ENCODE measurements around the gene LSP1. TPM values are rescaled to one million over a fixed set of nuclear protein-coding genes. Genes with fewer than 3 reads are reported as not detected.

Gene LSP1
- total RNA-seq, 1 donor from 2014 or later, result 2.5 TPM

- Mint-ChIP-seq H3K9me3 (ENCODE audit: unreplicated experiment) (peaks cover 5% of the 10 kb centered on the region), H3K27me3 (ENCODE audit: unreplicated experiment) (no peaks in the 10 kb centered on the region), H3K4me1 (ENCODE audit: low read depth, unreplicated experiment) (no peaks in the 10 kb centered on the region), H3K4me3 (ENCODE audit: unreplicated experiment) (no peak overlapping the region), H3K27ac (ENCODE audit: unreplicated experiment) (no peak overlapping the region), H3K36me3 (ENCODE audit: unreplicated experiment) (no peaks in the 10 kb centered on the region)
- no peak for DNase-seq
- no peak for TF ChIP-seq CTCF (IDR thresholded peaks at IDR 0.05; ENCODE audit: partially characterized antibody, unreplicated experiment)
These were observed 68.2 kb downstream of the LSP1 start for GRCh38 chr11:1920909-1921573.

GRCh38 chr11:1921574-1922141 lies 68.8 kb downstream of the LSP1 start:
- H3K27me3 Mint-ChIP-seq (ENCODE audit: unreplicated experiment), result peaks cover 2% of the 10 kb centered on the region
- no peaks in the 10 kb centered on the region for H3K36me3 Mint-ChIP-seq (ENCODE audit: unreplicated experiment)
- H3K4me1 Mint-ChIP-seq (ENCODE audit: low read depth, unreplicated experiment), result no peaks in the 10 kb centered on the region
- H3K4me3 Mint-ChIP-seq (ENCODE audit: unreplicated experiment), result no peak overlapping the region
- peaks cover 5% of the 10 kb centered on the region for H3K9me3 Mint-ChIP-seq (ENCODE audit: unreplicated experiment)
- no peak for DNase-seq
- H3K27ac Mint-ChIP-seq (ENCODE audit: unreplicated experiment), result no peak overlapping the region
- TF ChIP-seq CTCF (IDR thresholded peaks at IDR 0.05; ENCODE audit: partially characterized antibody, unreplicated experiment), result no peak

- no peak for DNase-seq
- Mint-ChIP-seq H3K27me3 (ENCODE audit: unreplicated experiment) (peaks cover 2% of the 10 kb centered on the region), H3K27ac (ENCODE audit: unreplicated experiment) (no peak overlapping the region), H3K4me3 (ENCODE audit: unreplicated experiment) (no peak overlapping the region), H3K9me3 (ENCODE audit: unreplicated experiment) (peaks cover 5% of the 10 kb centered on the region), H3K4me1 (ENCODE audit: low read depth, unreplicated experiment) (no peaks in the 10 kb centered on the region), H3K36me3 (ENCODE audit: unreplicated experiment) (no peaks in the 10 kb centered on the region)
- no peak for TF ChIP-seq CTCF (IDR thresholded peaks at IDR 0.05; ENCODE audit: partially characterized antibody, unreplicated experiment)
These were observed 69.7 kb downstream of the LSP1 start for GRCh38 chr11:1922481-1923081.

GRCh38 chr11:1923201-1923956 lies 70.5 kb downstream of the LSP1 start:
- H3K9me3 Mint-ChIP-seq (ENCODE audit: unreplicated experiment), result peaks cover 5% of the 10 kb centered on the region
- TF ChIP-seq CTCF (IDR thresholded peaks at IDR 0.05; ENCODE audit: partially characterized antibody, unreplicated experiment), result no peak
- no peak for DNase-seq
- no peak overlapping the region for H3K4me3 Mint-ChIP-seq (ENCODE audit: unreplicated experiment)
- no peak overlapping the region for H3K27ac Mint-ChIP-seq (ENCODE audit: unreplicated experiment)
- H3K4me1 Mint-ChIP-seq (ENCODE audit: low read depth, unreplicated experiment), result no peaks in the 10 kb centered on the region
- peaks cover 2% of the 10 kb centered on the region for H3K27me3 Mint-ChIP-seq (ENCODE audit: unreplicated experiment)
- H3K36me3 Mint-ChIP-seq (ENCODE audit: unreplicated experiment), result no peaks in the 10 kb centered on the region

Measured in glutamatergic neuron (in vitro differentiated cells).